ENCODE results near the gene TOR4A.

Gene TOR4A

GRCh38 chr9:137312852-137313325 is 35.4 kb downstream of the TOR4A start:
- TF ChIP-seq CTCF (IDR thresholded peaks at IDR 0.05): no peak
- Histone ChIP-seq H3K36me3 (ENCODE audit: control insufficient read depth, insufficient read depth, low read length) (no peaks in the 10 kb centered on the region), H3K4me1 (no peaks in the 10 kb centered on the region), H3K4me2 (ENCODE audit: low read length) (no peak overlapping the region), H3K9ac (no peak overlapping the region), H3K4me3 (ENCODE audit: low read depth, low read length) (no peak overlapping the region), H3K9me3 (ENCODE audit: control insufficient read depth, low read length) (no peaks in the 10 kb centered on the region), H3K27ac (no peak overlapping the region), H2AFZ (no peak overlapping the region), H3K27me3 (ENCODE audit: control insufficient read depth, insufficient read depth, low read length) (no peaks in the 10 kb centered on the region), H3K79me2 (no peaks in the 10 kb centered on the region)

DNA sequence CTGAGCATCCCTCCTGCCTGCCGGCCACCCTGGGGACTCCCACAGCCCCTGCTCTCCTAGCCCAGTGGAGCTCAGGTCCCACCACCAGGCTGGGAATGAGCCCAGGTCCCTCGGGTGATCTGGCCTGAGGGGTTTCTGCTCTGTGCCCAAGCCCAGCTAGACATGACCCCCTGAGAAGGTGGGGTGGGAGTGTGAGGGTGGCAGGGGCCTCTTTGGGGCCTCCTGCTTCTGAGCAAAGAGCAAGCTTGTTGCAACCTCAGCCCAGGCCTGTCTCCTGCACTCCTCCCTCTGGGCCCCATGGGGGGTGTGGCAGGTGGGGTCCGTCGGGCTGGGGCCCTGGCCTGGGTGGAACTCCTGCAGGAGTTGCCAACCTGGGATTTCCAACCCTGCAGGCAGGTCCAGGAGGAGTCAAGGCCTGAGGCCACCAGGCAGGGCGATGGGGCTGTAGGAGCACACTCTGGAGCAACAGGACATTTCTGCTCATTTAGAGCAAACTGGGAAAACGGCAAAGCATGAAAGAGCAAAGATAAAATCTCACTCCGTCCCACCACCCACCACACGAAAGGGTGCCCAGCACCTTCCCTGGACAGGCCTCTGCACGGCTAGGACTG is 35.9 kb downstream of the TOR4A start:
- H3K9me3 ChIP-seq (ENCODE audit: control insufficient read depth, low read length): no peaks in the 10 kb centered on the region
- no peaks in the 10 kb centered on the region for H3K79me2 ChIP-seq
- no peak overlapping the region for H3K27ac ChIP-seq
- no peak overlapping the region for H3K4me3 ChIP-seq (ENCODE audit: low read depth, low read length)
- no peaks in the 10 kb centered on the region for H3K4me1 ChIP-seq
- no peak overlapping the region for H3K4me2 ChIP-seq (ENCODE audit: low read length)
- H2AFZ ChIP-seq: no peak overlapping the region
- no peak overlapping the region for H3K9ac ChIP-seq
- TF ChIP-seq CTCF (IDR thresholded peaks at IDR 0.05): no peak
- no peaks in the 10 kb centered on the region for H3K27me3 ChIP-seq (ENCODE audit: control insufficient read depth, insufficient read depth, low read length)
- no peaks in the 10 kb centered on the region for H3K36me3 ChIP-seq (ENCODE audit: control insufficient read depth, insufficient read depth, low read length)

DNA sequence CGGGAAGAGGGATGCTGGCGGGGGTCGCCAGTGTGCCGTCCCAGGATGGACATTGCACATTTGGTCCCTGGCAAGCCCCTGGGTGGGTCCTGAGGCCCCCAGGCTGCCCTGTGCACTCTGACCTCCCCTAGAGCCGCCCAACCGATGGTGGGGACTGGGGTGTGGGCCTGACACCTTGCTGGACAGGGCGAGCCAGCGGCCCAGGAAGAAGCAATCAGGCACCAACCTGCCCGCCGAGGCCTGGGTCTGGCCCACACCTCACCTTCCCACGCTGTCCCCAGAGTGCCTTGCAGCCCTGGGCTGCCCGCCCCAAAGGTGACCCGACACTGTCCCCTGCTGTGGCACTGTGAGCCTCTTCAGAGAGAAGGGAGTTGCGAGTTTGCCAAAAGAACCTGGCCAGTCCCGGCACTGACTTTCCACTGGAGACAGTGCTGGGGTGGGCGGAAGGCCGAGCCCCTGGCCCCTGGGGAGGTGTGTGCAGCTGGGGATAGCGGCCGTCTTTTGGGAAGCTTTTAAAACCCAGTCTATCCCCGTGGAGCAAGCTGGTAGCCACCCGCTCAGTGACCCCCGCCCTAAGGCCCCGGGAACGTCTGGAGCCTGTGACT is 36.5 kb downstream of the TOR4A start:
- H3K4me1 ChIP-seq: no peaks in the 10 kb centered on the region
- H3K9ac ChIP-seq: no peak overlapping the region
- H3K9me3 ChIP-seq (ENCODE audit: control insufficient read depth, low read length): no peaks in the 10 kb centered on the region
- no peak overlapping the region for H3K27ac ChIP-seq
- no peaks in the 10 kb centered on the region for H3K27me3 ChIP-seq (ENCODE audit: control insufficient read depth, insufficient read depth, low read length)
- no peak overlapping the region for H3K4me3 ChIP-seq (ENCODE audit: low read depth, low read length)
- no peaks in the 10 kb centered on the region for H3K36me3 ChIP-seq (ENCODE audit: control insufficient read depth, insufficient read depth, low read length)
- no peak overlapping the region for H3K4me2 ChIP-seq (ENCODE audit: low read length)
- H3K79me2 ChIP-seq: no peaks in the 10 kb centered on the region
- no peak overlapping the region for H2AFZ ChIP-seq
- TF ChIP-seq CTCF (IDR thresholded peaks at IDR 0.05): no peak

DNA sequence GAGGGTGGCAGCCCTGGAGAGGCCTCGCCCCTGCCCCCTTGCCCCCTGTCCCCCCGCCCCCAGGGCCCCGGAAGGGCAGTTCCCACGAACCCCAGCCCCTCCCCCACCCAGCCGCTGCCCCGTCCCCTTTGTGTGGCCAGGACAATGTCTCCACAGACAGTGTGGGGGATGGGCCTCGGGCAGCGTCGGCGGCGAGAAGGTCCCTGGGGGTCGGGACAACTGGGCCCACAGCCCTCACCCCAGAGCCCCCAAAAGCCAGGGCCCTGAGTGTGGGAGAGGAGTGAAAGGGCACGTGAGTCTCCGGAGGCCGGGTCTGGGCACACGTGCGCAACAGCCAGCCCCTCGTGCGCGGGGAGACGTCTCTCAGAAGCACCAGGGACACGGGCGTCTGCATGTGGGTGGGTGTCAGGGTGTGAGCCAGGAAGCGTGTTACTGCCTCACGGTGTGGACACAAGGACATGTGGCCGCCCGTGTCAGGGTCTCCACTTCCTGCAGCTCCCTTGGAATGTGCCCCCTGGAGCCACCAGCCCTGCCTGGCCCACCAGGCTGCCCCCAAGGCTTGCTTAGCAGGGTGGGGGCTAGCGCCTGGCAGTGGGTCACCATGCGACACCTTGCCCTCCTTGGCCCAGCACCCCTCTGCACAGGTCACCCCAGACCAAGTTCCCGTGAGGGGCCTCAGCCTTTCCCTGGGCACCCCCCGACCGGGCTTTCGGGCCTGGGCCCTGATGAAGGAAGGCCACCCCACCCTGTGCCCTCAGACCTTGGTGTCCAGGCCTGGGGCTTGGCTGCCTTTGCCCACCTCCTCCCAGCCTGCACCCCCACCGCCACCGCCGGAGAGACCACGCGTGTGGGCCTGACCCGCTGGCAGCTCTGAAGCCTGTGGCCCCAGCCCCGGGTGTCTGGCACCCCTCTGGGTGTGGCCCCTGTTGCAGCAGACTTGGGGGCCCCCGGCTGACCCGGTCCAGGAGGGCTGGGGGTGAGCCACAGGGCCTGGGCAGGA is 37.3 kb downstream of the TOR4A start:
- Histone ChIP-seq H3K9me3 (ENCODE audit: control insufficient read depth, low read length) (no peaks in the 10 kb centered on the region), H3K27ac (no peak overlapping the region), H3K4me2 (ENCODE audit: low read length) (no peak overlapping the region), H3K27me3 (ENCODE audit: control insufficient read depth, insufficient read depth, low read length) (no peaks in the 10 kb centered on the region), H3K9ac (no peak overlapping the region), H2AFZ (no peak overlapping the region), H3K79me2 (no peaks in the 10 kb centered on the region), H3K4me1 (no peaks in the 10 kb centered on the region), H3K36me3 (ENCODE audit: control insufficient read depth, insufficient read depth, low read length) (no peaks in the 10 kb centered on the region), H3K4me3 (ENCODE audit: low read depth, low read length) (no peak overlapping the region)
- TF ChIP-seq CTCF (IDR thresholded peaks at IDR 0.05): no peak
